K562 (cell line): ENCODE results near the gene MIB2. TPM values are rescaled to one million over a fixed set of nuclear protein-coding genes. Genes with fewer than 3 reads are reported as not detected.

Experiments used
- ATF3 ChIP-seq, 2 experiments: fragments of 450-650 bp in 1 of 2; sonication (generic) in 1 of 2; formaldehyde crosslinking in 1 of 2; IDR thresholded peaks in 1 of 2; conservative IDR thresholded peaks in 1 of 2; 2 replicates each; pipeline versions ENCODE4 v1.6.1 to v1.8.1; 2016 to 2023; ENCODE audit warnings: mild to moderate bottlenecking in 2 of 2, moderate library complexity in 2 of 2, inconsistent platforms in 1 of 2, missing genetic modification reagents in 1 of 2
- BACH1 ChIP-seq: fragments of 200-800 bp; sonication (Bioruptor generic); IDR thresholded peaks from 2 replicates; pipeline ENCODE4 v1.6.1; 2016; ENCODE audit warnings: missing genetic modification characterization, missing compliant biosample characterization
- BRCA1 ChIP-seq, 2 experiments: fragments of 450-650 bp in 1 of 2; sonication (generic) in 1 of 2; formaldehyde crosslinking in 1 of 2; IDR thresholded peaks; 2 replicates each; pipeline versions ENCODE4 v1.5.0 to v1.6.1; 2017 to 2020; ENCODE audit warnings: mild to moderate bottlenecking in 1 of 2, missing genetic modification reagents in 1 of 2
- BRD9 ChIP-seq: fragments of 450-650 bp; IDR thresholded peaks from 2 replicates; pipeline ENCODE4 v1.6.1; 2018; ENCODE audit warnings: low read depth; ENCODE audit not compliant: partially characterized antibody
- CEBPB ChIP-seq: fragments of 450-650 bp; IDR thresholded peaks from 2 replicates; pipeline ENCODE4 v1.6.1; 2016; ENCODE audit warnings: missing genetic modification characterization, missing compliant biosample characterization
- CGGBP1 ChIP-seq: fragments of 250-450 bp; sonication (Bioruptor Pico); IDR thresholded peaks from 2 replicates; pipeline ENCODE4 v1.9.0; 2021; ENCODE audit warnings: mild to moderate bottlenecking
- CREM ChIP-seq: IDR thresholded peaks from 2 replicates; pipeline ENCODE4 v1.6.1; 2014; ENCODE audit warnings: antibody characterized with exemption, low read depth
- CTBP1 ChIP-seq: fragments of 450-650 bp; IDR thresholded peaks from 2 replicates; pipeline ENCODE4 v1.6.1; 2016; ENCODE audit warnings: borderline replicate concordance
- DNMT1 ChIP-seq: fragments of 450-650 bp; IDR thresholded peaks from 2 replicates; pipeline ENCODE4 v1.6.1; 2016; ENCODE audit warnings: antibody characterized with exemption, mild to moderate bottlenecking
- MEIS2 ChIP-seq: fragments of 450-650 bp; IDR thresholded peaks from 2 replicates; pipeline ENCODE4 v1.6.1; 2014; ENCODE audit warnings: mild to moderate bottlenecking; ENCODE audit not compliant: partially characterized antibody
- NONO ChIP-seq, 2 experiments: fragments of 200-400 bp in 1 of 2; fragments of 450-650 bp in 1 of 2; formaldehyde crosslinking in 1 of 2; IDR thresholded peaks; 2 replicates each; pipeline ENCODE4 v1.6.1; 2017; ENCODE audit warnings: low read depth in 2 of 2, mild to moderate bottlenecking in 2 of 2, moderate library complexity in 2 of 2, low read length in 1 of 2
- PHF8 ChIP-seq: fragments of 200-600 bp; sonication (generic); IDR thresholded peaks from 2 replicates; pipeline ENCODE4 v1.6.1; 2012; ENCODE audit warnings: mixed run types, mild to moderate bottlenecking, inconsistent platforms, low read length, moderate library complexity, borderline replicate concordance
- RB1 ChIP-seq: fragments of 450-650 bp; IDR thresholded peaks from 2 replicates; pipeline ENCODE4 v1.6.1; 2017; ENCODE audit warnings: low read depth, mild to moderate bottlenecking
- SRF ChIP-seq, 2 experiments: fragments of 250-450, 450-650 bp in 1 of 2; sonication (Bioruptor Pico) in 1 of 2; sonication (generic) in 1 of 2; formaldehyde crosslinking; IDR thresholded peaks; 2 replicates each; pipeline versions ENCODE4 v1.5.0 to v1.5.1; 2020 to 2022; ENCODE audit warnings: mild to moderate bottlenecking in 1 of 2, missing genetic modification reagents in 1 of 2
- SRSF1 ChIP-seq: fragments of 200-400 bp; formaldehyde crosslinking; IDR thresholded peaks from 2 replicates; pipeline ENCODE4 v1.6.1; 2017; ENCODE audit warnings: mild to moderate bottlenecking, low read depth, low read length, moderate library complexity
- TAF9B ChIP-seq: fragments of 450-650 bp; IDR thresholded peaks from 2 replicates; pipeline ENCODE4 v1.6.1; 2018; ENCODE audit warnings: mild to moderate bottlenecking; ENCODE audit not compliant: partially characterized antibody
- TFAP4 ChIP-seq: sonication (generic); formaldehyde crosslinking; IDR thresholded peaks from 2 replicates; pipeline ENCODE4 v1.8.0; 2022; ENCODE audit warnings: missing genetic modification reagents, mild to moderate bottlenecking, moderate library complexity, borderline replicate concordance
- VEZF1 ChIP-seq: fragments of 200-800 bp; sonication (Bioruptor generic); IDR thresholded peaks from 2 replicates; pipeline ENCODE4 v1.6.1; 2017; ENCODE audit warnings: missing genetic modification characterization, missing compliant biosample characterization
- ZBTB12 ChIP-seq: fragments of 250-450 bp; sonication (Bioruptor Pico); IDR thresholded peaks from 2 replicates; pipeline ENCODE4 v1.4.0; 2020
- ZNF561 ChIP-seq: fragments of 450-650 bp; formaldehyde crosslinking; conservative IDR thresholded peaks from 2 replicates; pipeline ENCODE4 v1.4.0; 2020; ENCODE audit warnings: mild to moderate bottlenecking, moderate library complexity
- ZNF764 ChIP-seq: fragments of 250-450 bp; sonication (Bioruptor Pico); IDR thresholded peaks from 2 replicates; pipeline ENCODE4 v1.4.0; 2020; ENCODE audit warnings: low read depth, mild to moderate bottlenecking, moderate library complexity
- ZNF830 ChIP-seq: fragments of 250-450 bp; sonication (Bioruptor Pico); IDR thresholded peaks from 2 replicates; pipeline ENCODE4 v1.5.0; 2021; ENCODE audit warnings: mild to moderate bottlenecking
- polyA plus RNA-seq, 8 experiments: library from polyadenylated mRNA; depleted of rRNA in 4 of 8; stranded (reverse) in 5 of 8; unstranded in 3 of 8; fragments of >200 nt; fragmentation: Nextera tagmentation in 2 of 8; fragmentation: Illumina TruSeq in 1 of 8; extraction: Ambion mirVana in 2 of 8; extraction: Trizol in 1 of 8; gene quantifications; 2 replicates each; pipeline versions ENCODE4 v1.2.1 to v1.2.3, GENCODE V29; 2011 to 2014; ENCODE audit warnings: inconsistent platforms in 1 of 8, missing spikeins in 1 of 8
- total RNA-seq, 7 experiments: library from RNA; depleted of rRNA in 6 of 7; stranded (reverse); fragments of >200 nt in 6 of 7; fragmentation: Illumina TruSeq in 2 of 7; extraction: Trizol in 2 of 7; gene quantifications; 2 replicates each; pipeline versions ENCODE4 v1.2.1 to v1.2.3, GENCODE V29; 2011 to 2021; ENCODE audit warnings: low replicate concordance in 1 of 7

MIB2 gene
- total and polyA plus RNA-seq, 9 of the 15 experiments (the other 6 are each of a cell fraction or from before 2014, with no cell fraction given) = 0.04 to 17.0 (median 4.9) TPM; not detected in 1

- TF ChIP-seq VEZF1 (CRISPR knock-in tag) (peak; percentile 93), ZNF764 (CRISPR knock-in tag) (no peak), BRCA1 (IDR thresholded peaks at IDR 0.05) (no peak), BRCA1 (CRISPR knock-in tag; IDR thresholded peaks at IDR 0.05) (0 out of 2 replicates have a peak, but pooled peaks have one; percentile 61), ZBTB12 (CRISPR knock-in tag) (peak; percentile 99), DNMT1 (no peak), RB1 (peak; percentile 77), MEIS2 (peak; percentile 88), ZNF561 (no peak), ZNF830 (CRISPR knock-in tag) (peak; percentile 80; the same call in 1 of the 2 replicates), SRF (CRISPR knock-in tag; IDR thresholded peaks at IDR 0.05) (peak in 1 of 2 experiments; percentile 84; a peak in 2 of 4 replicates), TFAP4 (CRISPR knock-in tag) (peak; percentile 63; the same call in 1 of the 2 replicates), CTBP1 (peak; percentile 89), BRD9 (peak; percentile 59), CEBPB (tag) (no peak), SRSF1 (0 out of 2 replicates have a peak, but pooled peaks have one; percentile 40), ATF3 (IDR thresholded peaks at IDR 0.05) (no peak), ATF3 (CRISPR knock-in tag; conservative IDR thresholded peaks at IDR 0.05) (peak; percentile 55; the same call in 1 of the 2 replicates), CGGBP1 (CRISPR knock-in tag) (peak; percentile 87; the same call in 1 of the 2 replicates), PHF8 (peak; percentile 97), BACH1 (tag) (no peak), CREM (peak; percentile 100), TAF9B (no peak), NONO (IDR thresholded peaks at IDR 0.05; ENCODE audit: low read depth in 2 of 2, low read length in 1 of 2) (no peak; a peak in 1 of 4 replicates)
Observed at GRCh38 chr1:1615256-1616044, at the start of gene MIB2 (continued).
